ENCODE results near the gene DOCK11. TPM values are rescaled to one million over a fixed set of nuclear protein-coding genes. Genes with fewer than 3 reads are reported as not detected.
A peak's percentile ranks its signal among the peaks of the same experiment; 100 is the strongest.

The DOCK11 gene
- total RNA-seq, 1 donor from 2014 or later: 3.8 TPM

- no peak for TF ChIP-seq CTCF (IDR thresholded peaks at IDR 0.05; ENCODE audit: borderline replicate concordance)
- Histone ChIP-seq H3K4me3 (no peak overlapping the region), H3K9me3 (replicated peaks) (no peaks in the 10 kb centered on the region), H3K27ac (replicated peaks) (peak overlapping the region; percentile 44), H3K36me3 (no peaks in the 10 kb centered on the region), H3K4me1 (no peaks in the 10 kb centered on the region), H3K27me3 (ENCODE audit: low read depth) (no peaks in the 10 kb centered on the region)
- DNase-seq: no peak
- intact Hi-C loops (cut with micrococcal nuclease): no loop called here
Measured at GRCh38 chrX:118520216-118521206, 24.9 kb downstream of the DOCK11 start.

GRCh38 chrX:118521435-118521834, 25.8 kb downstream of the DOCK11 start:
- Histone ChIP-seq H3K9me3 (replicated peaks) (no peaks in the 10 kb centered on the region), H3K27me3 (ENCODE audit: low read depth) (no peaks in the 10 kb centered on the region), H3K36me3 (no peaks in the 10 kb centered on the region), H3K27ac (replicated peaks) (peak overlapping the region; percentile 44), H3K4me1 (no peaks in the 10 kb centered on the region), H3K4me3 (no peak overlapping the region)
- no peak for TF ChIP-seq CTCF (IDR thresholded peaks at IDR 0.05; ENCODE audit: borderline replicate concordance)
- no peak for DNase-seq
- intact Hi-C loops (cut with micrococcal nuclease): no loop called here

- H3K4me1 ChIP-seq: no peaks in the 10 kb centered on the region
- no peak overlapping the region for H3K4me3 ChIP-seq
- H3K27ac ChIP-seq (replicated peaks): no peak overlapping the region
- H3K27me3 ChIP-seq (ENCODE audit: low read depth): no peaks in the 10 kb centered on the region
- H3K9me3 ChIP-seq (replicated peaks): no peaks in the 10 kb centered on the region
- intact Hi-C loops (cut with micrococcal nuclease): no loop called here
- DNase-seq: no peak
- no peaks in the 10 kb centered on the region for H3K36me3 ChIP-seq
- no peak for TF ChIP-seq CTCF (IDR thresholded peaks at IDR 0.05; ENCODE audit: borderline replicate concordance)
Measured at GRCh38 chrX:118522230-118522926, 26.8 kb downstream of the DOCK11 start.

GRCh38 chrX:118523920-118524319, 28.3 kb downstream of the DOCK11 start:
- intact Hi-C loops (cut with micrococcal nuclease): no loop called here
- no peak for DNase-seq
- no peak overlapping the region for H3K4me3 ChIP-seq
- no peaks in the 10 kb centered on the region for H3K27me3 ChIP-seq (ENCODE audit: low read depth)
- H3K4me1 ChIP-seq: no peaks in the 10 kb centered on the region
- no peaks in the 10 kb centered on the region for H3K36me3 ChIP-seq
- H3K27ac ChIP-seq (replicated peaks): no peak overlapping the region
- no peaks in the 10 kb centered on the region for H3K9me3 ChIP-seq (replicated peaks)
- TF ChIP-seq CTCF (IDR thresholded peaks at IDR 0.05; ENCODE audit: borderline replicate concordance): no peak

GRCh38 chrX:118524344-118524743, 28.7 kb downstream of the DOCK11 start:
- TF ChIP-seq CTCF (IDR thresholded peaks at IDR 0.05; ENCODE audit: borderline replicate concordance): no peak
- Histone ChIP-seq H3K4me1 (no peaks in the 10 kb centered on the region), H3K27ac (replicated peaks) (no peak overlapping the region), H3K36me3 (no peaks in the 10 kb centered on the region), H3K9me3 (replicated peaks) (no peaks in the 10 kb centered on the region), H3K27me3 (ENCODE audit: low read depth) (no peaks in the 10 kb centered on the region), H3K4me3 (no peak overlapping the region)
- DNase-seq: no peak
- intact Hi-C loops (cut with micrococcal nuclease): no loop called here

Data from left ventricle myocardium inferior (tissue), 1 donor.